Panc1 (cell line): ENCODE data around the gene FCN1.

Experiments used
- CTCF ChIP-seq: fragments of 450-650 bp; IDR thresholded peaks from 2 replicates; pipeline ENCODE4 v1.5.1; 2017; ENCODE audit warnings: mild to moderate bottlenecking
- POLR2AphosphoS5 ChIP-seq: IDR thresholded peaks from 2 replicates; pipeline ENCODE4 v1.6.1; 2012; ENCODE audit warnings: mild to moderate bottlenecking, low read depth, low read length, moderate library complexity
- REST ChIP-seq, 2 experiments: IDR thresholded peaks; 2 replicates each; pipeline ENCODE4 v1.6.1; 2011 to 2012; ENCODE audit warnings: low read depth in 2 of 2, control low read depth in 1 of 2, low read length in 1 of 2, mild to moderate bottlenecking in 1 of 2, moderate library complexity in 1 of 2; ENCODE audit not compliant: insufficient read depth in 1 of 2
- TCF7L2 ChIP-seq: IDR thresholded peaks from 2 replicates; pipeline ENCODE4 v1.6.1; 2011; ENCODE audit warnings: mild to moderate bottlenecking, low read depth, low read length, inconsistent platforms

GRCh38 chr9:134858051-134858841, 59.5 kb downstream of the FCN1 start:
- TF ChIP-seq CTCF (no peak), REST (IDR thresholded peaks at IDR 0.05; ENCODE audit: insufficient read depth in 1 of 2, low read depth in 2 of 2, low read length in 1 of 2) (no peak), POLR2AphosphoS5 (no peak), TCF7L2 (no peak)
